Right lobe of liver (tissue), 6 donors: ENCODE results near the gene C1QTNF1. TPM values are rescaled to one million over a fixed set of nuclear protein-coding genes. Genes with fewer than 3 reads are reported as not detected.

ENCODE experiments used
- ATAC-seq, 4 donors: fragments of 200-7000 bp; cut with Tn5 transposase; one replicate each; pipeline ENCODE4 v1.9.1; 2020; ENCODE audit warnings: mild to moderate bottlenecking in 4 of 4, moderate library complexity in 4 of 4
- DNase-seq, 3 donors: peaks; one replicate each; pipeline ENCODE4 v3.0.0-alpha.2; 2020
- H3K27ac ChIP-seq, 3 donors: fragments of 200-600 bp; one replicate each; pipeline ENCODE4 v1.8.0; 2022
- H3K27me3 ChIP-seq, 2 donors: fragments of 200-600 bp; one replicate each; pipeline ENCODE4 v1.8.0; 2022
- H3K36me3 ChIP-seq, 4 donors: fragments of 200-600 bp; sonication (generic) in 1 of 4; one replicate each; pipeline versions ENCODE4 v1.5.1 to v1.8.0; 2017 to 2022; ENCODE audit warnings: control low read depth in 1 of 4
- H3K4me1 ChIP-seq, 4 donors: fragments of 200-600 bp; sonication (generic) in 1 of 4; one replicate each; pipeline versions ENCODE4 v1.5.1 to v1.8.0; 2017 to 2022; ENCODE audit warnings: control low read depth in 1 of 4
- H3K4me3 ChIP-seq, 3 donors: fragments of 200-600 bp; one replicate each; pipeline ENCODE4 v1.8.0; 2022
- H3K9me3 ChIP-seq, 4 donors: fragments of 200-600 bp; sonication (generic) in 1 of 4; one replicate each; pipeline versions ENCODE4 v1.5.1 to v1.8.0; 2017 to 2022; ENCODE audit warnings: control low read depth in 1 of 4
- POLR2A ChIP-seq: fragments of 450-650 bp; IDR thresholded peaks from one replicate; pipeline ENCODE4 v1.6.1; 2017; ENCODE audit warnings: antibody characterized with exemption, mild to moderate bottlenecking
- WGBS: methylation state at CpG from one replicate; pipeline ENCODE4 v1.1.6; 2018; ENCODE audit warnings: low coverage, low lambda C conversion rate; ENCODE audit not compliant: insufficient coverage; ENCODE audit errors: missing lambda C conversion rate; 5-methylcytosine and 5-hydroxymethylcytosine counted together
- intact Hi-C, 2 donors: fragments of 100-400 bp; cut with DNase I; formaldehyde crosslinking; loops; one replicate each; pipeline versions ENCODE4 v1.11.2 to v1.14.1; 2022
- total RNA-seq, 6 experiments: library from RNA; depleted of rRNA in 2 of 6; stranded (reverse); fragments of >200 nt in 2 of 6; fragmentation: NEBNext Ultra II Directional in 3 of 6; extraction: Animal tissue kit (Norgen Biotek cat#: 25700) in 3 of 6; gene quantifications; one replicate each; pipeline versions ENCODE4 v1.1.0 to v1.2.4, GENCODE V29; 2016 to 2023
- TF ChIP-seq, protein P1 (sequence below), 4 donors: fragments of 200-600 bp in 3 of 4; fragments of 450-650 bp in 1 of 4; IDR thresholded peaks; one replicate each; pipeline versions ENCODE4 v1.5.1 to v1.8.0; 2016 to 2022; ENCODE audit warnings: antibody characterized with exemption in 4 of 4, mild to moderate bottlenecking in 2 of 4
- donor health status: DM: no; HTN: yes; CAD: no.
- donor health status: DM: no; HTN: no; CAD: no.
- donor health status: DM: no; HTN: no; CAD: no.
- donor health status: DM: no; HTN: yes; CAD: no.
- donor health status: DM: no; HTN: yes; CAD: no.

The C1QTNF1 gene
- total RNA-seq, 6 experiments from 2014 or later: 9.8 to 40.2 (median 26.2) TPM

DNA sequence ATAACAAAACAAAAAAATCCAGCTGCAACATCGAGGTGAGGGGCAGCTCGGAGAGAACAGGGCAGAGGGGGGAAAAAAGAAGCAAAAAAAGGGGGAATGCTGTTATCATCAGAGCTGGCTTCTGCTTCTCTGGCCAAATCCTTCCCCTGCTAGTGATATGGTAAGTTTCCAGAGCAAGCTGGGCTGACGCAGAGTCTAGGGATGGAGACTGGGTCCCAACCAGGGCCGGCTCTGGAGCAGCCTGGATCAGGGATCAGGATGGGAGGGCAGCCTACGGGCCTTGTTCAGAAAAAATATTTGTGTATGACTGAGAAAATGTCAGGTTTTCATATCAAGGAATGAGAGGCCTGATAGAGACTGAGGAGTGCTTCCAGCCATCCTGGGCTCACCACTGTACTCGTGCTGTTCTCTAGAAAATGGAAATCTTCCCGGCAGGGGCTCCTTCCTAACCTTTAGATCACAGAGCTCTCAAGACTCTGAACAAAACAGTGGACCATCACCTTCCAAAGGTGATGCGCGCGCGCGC, 726 bp upstream of the C1QTNF1 start:
- H3K4me3 ChIP-seq: peak overlapping the region in 1 of 3 donors; percentile 47
- no peak for TF ChIP-seq POLR2A
- TF ChIP-seq, protein P1, sequence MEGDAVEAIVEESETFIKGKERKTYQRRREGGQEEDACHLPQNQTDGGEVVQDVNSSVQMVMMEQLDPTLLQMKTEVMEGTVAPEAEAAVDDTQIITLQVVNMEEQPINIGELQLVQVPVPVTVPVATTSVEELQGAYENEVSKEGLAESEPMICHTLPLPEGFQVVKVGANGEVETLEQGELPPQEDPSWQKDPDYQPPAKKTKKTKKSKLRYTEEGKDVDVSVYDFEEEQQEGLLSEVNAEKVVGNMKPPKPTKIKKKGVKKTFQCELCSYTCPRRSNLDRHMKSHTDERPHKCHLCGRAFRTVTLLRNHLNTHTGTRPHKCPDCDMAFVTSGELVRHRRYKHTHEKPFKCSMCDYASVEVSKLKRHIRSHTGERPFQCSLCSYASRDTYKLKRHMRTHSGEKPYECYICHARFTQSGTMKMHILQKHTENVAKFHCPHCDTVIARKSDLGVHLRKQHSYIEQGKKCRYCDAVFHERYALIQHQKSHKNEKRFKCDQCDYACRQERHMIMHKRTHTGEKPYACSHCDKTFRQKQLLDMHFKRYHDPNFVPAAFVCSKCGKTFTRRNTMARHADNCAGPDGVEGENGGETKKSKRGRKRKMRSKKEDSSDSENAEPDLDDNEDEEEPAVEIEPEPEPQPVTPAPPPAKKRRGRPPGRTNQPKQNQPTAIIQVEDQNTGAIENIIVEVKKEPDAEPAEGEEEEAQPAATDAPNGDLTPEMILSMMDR (IDR thresholded peaks at IDR 0.05): no peak
- WGBS: 45% methylated on average over 9 of the region's 12 CpGs
- no peaks in the 10 kb centered on the region for H3K27me3 ChIP-seq
- H3K36me3 ChIP-seq: no peaks in the 10 kb centered on the region
- intact Hi-C loops: no loop called here
- ATAC-seq (no peak), DNase-seq (peak in 2 of 3 donors; percentile 15 to 38)
- peak overlapping the region; percentile 62 to 82 (median 76) for H3K27ac ChIP-seq
- no peaks in the 10 kb centered on the region for H3K9me3 ChIP-seq
- peaks cover 0 to 11% (median 1%) of the 10 kb centered on the region in 4 donors for H3K4me1 ChIP-seq

DNA sequence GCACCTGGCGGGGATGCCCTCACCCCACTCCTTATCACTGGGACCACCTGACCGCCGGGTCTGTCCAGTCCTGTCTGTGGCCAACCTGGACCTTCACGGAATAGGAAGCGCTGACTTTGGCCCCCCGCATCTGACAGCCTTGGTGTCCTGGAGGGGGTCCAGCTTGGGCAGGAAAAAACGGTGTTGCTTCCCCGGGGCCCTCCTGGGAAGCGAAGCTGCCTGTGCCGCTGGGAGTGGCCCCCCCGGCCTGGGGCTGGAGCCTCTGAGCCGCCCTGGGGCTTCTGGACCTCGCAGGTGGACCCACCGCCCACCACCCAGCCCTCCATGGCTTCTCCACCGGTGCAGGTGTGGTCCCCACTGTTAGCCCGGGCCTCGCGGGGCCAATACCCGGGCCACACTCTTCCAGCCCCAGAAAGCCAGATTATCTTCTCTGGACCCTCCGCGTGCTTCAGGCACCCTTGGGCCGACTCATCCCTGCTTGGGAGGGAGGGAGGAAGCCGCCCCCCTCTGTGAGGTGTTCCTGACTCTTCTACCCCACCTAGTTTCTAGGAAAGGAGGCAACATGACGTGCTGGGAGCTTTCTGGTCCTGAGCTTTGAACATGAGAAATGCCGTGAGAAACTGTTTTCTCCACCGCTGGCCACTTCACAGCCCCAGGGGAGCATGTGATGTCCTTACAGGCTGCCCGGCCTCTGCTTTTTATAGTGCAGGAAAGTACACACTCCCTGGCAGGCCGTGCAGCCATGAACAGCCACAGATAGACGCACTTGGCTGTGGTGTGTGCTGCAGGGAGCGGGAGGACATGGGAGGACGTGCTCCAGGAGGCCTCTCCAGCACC, 1.1 kb downstream of the C1QTNF1 start:
- ATAC-seq: no peak
- peaks cover 0 to 6% (median 1%) of the 10 kb centered on the region in 4 donors for H3K4me1 ChIP-seq
- H3K4me3 ChIP-seq: peak overlapping the region; percentile 42 to 51 (median 47)
- H3K9me3 ChIP-seq: no peaks in the 10 kb centered on the region
- WGBS: 21% methylated on average over 7 of the region's 31 CpGs
- peak in 2 of 3 donors; percentile 23 to 44 for DNase-seq
- H3K27ac ChIP-seq: peak overlapping the region; percentile 62 to 82 (median 76)
- H3K27me3 ChIP-seq: no peaks in the 10 kb centered on the region
- H3K36me3 ChIP-seq: no peaks in the 10 kb centered on the region
- intact Hi-C loops: no loop called here
- TF ChIP-seq, protein P1 (IDR thresholded peaks at IDR 0.05): no peak
- no peak for TF ChIP-seq POLR2A

DNA sequence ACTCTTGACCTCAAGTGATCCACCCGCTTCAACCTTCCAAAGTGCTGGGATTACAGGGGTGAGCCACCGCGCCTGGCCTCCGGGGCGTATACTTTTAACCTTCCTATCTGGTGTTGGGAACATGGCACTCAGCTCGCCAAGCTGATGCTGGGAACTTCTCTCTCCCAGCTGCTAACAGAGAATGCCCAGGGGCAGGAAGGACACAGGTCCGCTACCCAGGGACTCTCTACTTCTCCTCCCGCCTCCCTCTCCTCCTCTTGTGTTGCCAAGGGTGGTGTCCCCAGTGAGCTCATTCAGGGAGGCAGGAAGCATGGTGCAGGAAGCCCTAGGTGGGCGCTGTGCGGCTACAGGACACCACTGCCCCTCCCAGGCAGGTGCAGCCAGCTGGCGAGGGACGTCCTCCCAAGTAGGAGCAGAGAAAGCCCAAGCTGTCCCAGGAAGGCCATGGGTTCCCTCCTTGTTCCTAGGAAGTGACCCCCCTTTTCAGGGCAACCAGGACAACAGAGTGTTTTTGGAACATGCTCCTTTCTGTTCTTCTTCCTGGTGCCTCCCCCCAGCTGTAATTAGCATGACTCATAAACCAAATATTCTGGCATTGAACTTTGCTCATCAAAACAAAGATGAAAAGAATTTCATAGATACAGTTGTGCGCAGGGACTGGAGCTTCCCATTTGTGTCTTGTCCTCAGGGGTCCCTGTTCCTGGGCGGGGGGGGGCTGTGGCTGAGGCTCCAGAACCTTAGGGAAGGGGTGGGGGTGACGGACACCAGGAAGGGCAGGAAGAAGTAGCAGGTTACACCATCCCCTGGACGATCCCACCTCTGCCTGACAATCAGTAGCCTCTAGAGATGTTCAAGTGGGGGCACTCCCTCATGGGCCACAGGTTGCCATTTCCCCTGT, 2.7 kb downstream of the C1QTNF1 start:
- intact Hi-C loops: no loop called here
- 47% methylated on average over 7 of the region's 16 CpGs for WGBS
- ATAC-seq (peak in 3 of 4 donors; percentile 28 to 54 (median 31)), DNase-seq (peak in 2 of 3 donors; percentile 43 to 45)
- H3K36me3 ChIP-seq: no peaks in the 10 kb centered on the region
- TF ChIP-seq POLR2A: peak; percentile 26
- TF ChIP-seq, protein P1 (IDR thresholded peaks at IDR 0.05): no peak
- peak overlapping the region; percentile 8 to 60 (median 49) for H3K27ac ChIP-seq
- peak overlapping the region in 1 of 3 donors; percentile 9 for H3K4me3 ChIP-seq
- no peaks in the 10 kb centered on the region for H3K27me3 ChIP-seq
- no peaks in the 10 kb centered on the region for H3K9me3 ChIP-seq
- H3K4me1 ChIP-seq: peaks cover 0 to 6% (median 1%) of the 10 kb centered on the region in 4 donors

DNA sequence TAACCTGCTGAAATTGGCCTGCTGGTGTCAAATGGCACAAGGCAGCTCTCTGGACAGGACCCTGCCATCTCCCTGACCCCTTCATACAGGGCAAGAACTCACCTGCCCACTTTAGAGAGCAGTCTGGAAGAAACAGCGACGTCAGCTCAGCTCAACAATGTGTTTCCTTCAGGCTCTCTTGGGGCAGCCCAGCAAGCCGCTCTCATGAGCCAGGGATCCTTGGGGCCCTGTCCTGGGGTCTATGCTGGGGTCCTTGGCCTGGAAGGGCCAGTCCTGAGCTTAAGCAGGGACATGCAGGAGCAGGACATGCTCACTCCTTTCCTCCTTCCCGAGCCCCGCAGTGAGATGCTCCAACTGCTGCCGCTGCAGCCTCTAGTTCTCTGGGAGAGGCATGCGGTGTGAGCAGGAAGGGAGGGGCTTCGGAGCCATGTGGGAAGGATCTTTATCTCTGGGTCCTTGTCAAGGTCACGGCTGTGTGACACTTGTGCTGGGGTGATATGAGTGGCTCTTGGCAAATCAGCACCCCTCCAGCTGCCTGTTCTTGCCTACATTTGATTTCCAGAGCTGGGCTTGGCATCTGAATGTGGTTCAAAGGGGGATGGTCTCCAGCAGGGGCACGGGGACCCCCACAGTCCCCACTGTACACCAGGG, 3.4 kb downstream of the C1QTNF1 start:
- no peaks in the 10 kb centered on the region for H3K27me3 ChIP-seq
- H3K4me1 ChIP-seq: peaks cover 0 to 6% (median 1%) of the 10 kb centered on the region in 4 donors
- ATAC-seq: peak; percentile 3 to 23 (median 4)

More for the DNA sequence above, 3.4 kb downstream of the C1QTNF1 start:
- H3K9me3 ChIP-seq: no peaks in the 10 kb centered on the region
- H3K4me3 ChIP-seq: no peak overlapping the region
- H3K27ac ChIP-seq: peak overlapping the region; percentile 8 to 60 (median 49)
- intact Hi-C loops: no loop called here
- TF ChIP-seq, protein P1 (IDR thresholded peaks at IDR 0.05): no peak
- peak in 2 of 3 donors; percentile 30 to 45 for DNase-seq
- 55% methylated on average over 2 of the region's 10 CpGs for WGBS
- H3K36me3 ChIP-seq: no peaks in the 10 kb centered on the region
